ENCODE measurements around the gene EDN2.

DNA sequence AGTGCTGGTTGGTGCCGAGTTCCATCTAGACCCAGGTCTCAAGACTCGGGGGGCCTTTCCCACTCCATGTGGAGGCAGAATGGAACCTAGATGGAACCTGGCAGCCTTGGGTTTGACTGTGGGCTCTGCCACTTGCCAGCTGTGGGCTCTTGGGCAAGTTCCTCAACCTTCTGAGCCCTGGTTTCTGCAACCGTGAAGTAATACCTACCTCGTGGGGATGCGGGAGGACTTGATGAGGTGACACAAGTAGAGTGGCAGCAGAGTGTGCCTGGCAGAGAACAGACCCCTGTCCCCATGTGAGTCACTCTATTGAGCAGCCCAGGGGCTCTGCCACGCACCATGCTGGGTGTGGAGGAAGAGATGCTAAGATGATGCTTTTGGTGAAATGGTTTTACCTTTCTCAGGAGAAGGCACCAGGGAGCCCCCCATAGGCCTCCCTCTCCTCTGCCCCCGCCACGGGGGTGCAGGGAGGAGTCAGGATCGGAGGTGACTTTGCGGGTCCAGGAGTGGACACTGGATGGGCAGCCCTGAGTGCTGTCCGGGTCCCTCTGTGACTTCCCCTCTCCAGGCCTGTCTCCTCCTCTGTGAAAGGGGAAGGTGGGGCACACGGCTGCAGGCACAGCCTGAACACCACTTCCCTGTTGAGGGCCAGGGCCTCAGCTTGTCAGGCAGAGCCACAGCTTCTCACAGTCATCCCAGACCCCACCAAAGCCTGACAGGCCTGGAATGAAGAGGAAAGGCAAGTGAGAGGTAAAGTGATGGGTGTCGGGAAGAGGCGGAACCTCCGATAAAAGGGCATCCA lies 36.7 kb upstream of the EDN2 start:
- TF ChIP-seq, protein P1, sequence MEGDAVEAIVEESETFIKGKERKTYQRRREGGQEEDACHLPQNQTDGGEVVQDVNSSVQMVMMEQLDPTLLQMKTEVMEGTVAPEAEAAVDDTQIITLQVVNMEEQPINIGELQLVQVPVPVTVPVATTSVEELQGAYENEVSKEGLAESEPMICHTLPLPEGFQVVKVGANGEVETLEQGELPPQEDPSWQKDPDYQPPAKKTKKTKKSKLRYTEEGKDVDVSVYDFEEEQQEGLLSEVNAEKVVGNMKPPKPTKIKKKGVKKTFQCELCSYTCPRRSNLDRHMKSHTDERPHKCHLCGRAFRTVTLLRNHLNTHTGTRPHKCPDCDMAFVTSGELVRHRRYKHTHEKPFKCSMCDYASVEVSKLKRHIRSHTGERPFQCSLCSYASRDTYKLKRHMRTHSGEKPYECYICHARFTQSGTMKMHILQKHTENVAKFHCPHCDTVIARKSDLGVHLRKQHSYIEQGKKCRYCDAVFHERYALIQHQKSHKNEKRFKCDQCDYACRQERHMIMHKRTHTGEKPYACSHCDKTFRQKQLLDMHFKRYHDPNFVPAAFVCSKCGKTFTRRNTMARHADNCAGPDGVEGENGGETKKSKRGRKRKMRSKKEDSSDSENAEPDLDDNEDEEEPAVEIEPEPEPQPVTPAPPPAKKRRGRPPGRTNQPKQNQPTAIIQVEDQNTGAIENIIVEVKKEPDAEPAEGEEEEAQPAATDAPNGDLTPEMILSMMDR (conservative IDR thresholded peaks at IDR 0.05; ENCODE audit: low read depth, low read length): no peak
- TF ChIP-seq EZH2 (IDR thresholded peaks at IDR 0.05; ENCODE audit: borderline replicate concordance, low read depth, low read length, poor library complexity, severe bottlenecking): no peak
